A673 (cell line): ENCODE data around the gene YTHDF1. TPM values are rescaled to one million over a fixed set of nuclear protein-coding genes. Genes with fewer than 3 reads are reported as not detected.

ENCODE experiments used
- BruUV-seq: library from RNA; stranded (reverse); fragments of 400-500 nt; replicated peaks from 2 replicates; lab custom pipeline; 2021; lab: Mats Ljungman, UMichigan
- CTCF ChIA-PET: fragments of 300-600 bp; sonication (Branson Sonifier 250); formaldehyde crosslinking; loops from one replicate; lab custom pipeline; 2022; ENCODE audit warnings: antibody characterized with exemption; lab: Charles Lee
- POLR2A ChIA-PET: fragments of 300-600 bp; sonication (Branson Sonifier 250); formaldehyde crosslinking; loops from one replicate; lab custom pipeline; 2022; ENCODE audit warnings: antibody characterized with exemption; ENCODE audit not compliant: low non-redundant PET; lab: Charles Lee
- DNase-seq: peaks from one replicate; pipeline ENCODE4 v3.0.0-alpha.2; 2015; ENCODE audit warnings: low spot score
- H3K27ac ChIP-seq: fragments of 200-600 bp; sonication (generic); 2 replicates; pipeline ENCODE4 v1.5.1; 2016; ENCODE audit warnings: mixed run types, low read depth, mild to moderate bottlenecking, mixed read lengths, antibody characterized with exemption, low read length; ENCODE audit not compliant: poor library complexity, severe bottlenecking
- H3K27me3 ChIP-seq: fragments of 200-600 bp; sonication (generic); replicated peaks from 2 replicates; pipeline ENCODE4 v1.6.1; 2017; ENCODE audit warnings: mixed run types, low read depth, mild to moderate bottlenecking, mixed read lengths, antibody characterized with exemption, low read length; ENCODE audit not compliant: insufficient read depth, poor library complexity
- H3K36me3 ChIP-seq: fragments of 200-600 bp; sonication (generic); 2 replicates; pipeline ENCODE4 v1.6.1; 2016; ENCODE audit warnings: mixed run types, mild to moderate bottlenecking, mixed read lengths, antibody characterized with exemption, low read length; ENCODE audit not compliant: insufficient read depth, poor library complexity, severe bottlenecking
- H3K4me1 ChIP-seq: fragments of 200-600 bp; sonication (generic); 2 replicates; pipeline ENCODE4 v1.6.1; 2017; ENCODE audit warnings: mixed run types, mild to moderate bottlenecking, mixed read lengths, antibody characterized with exemption, low read length; ENCODE audit not compliant: insufficient read depth, poor library complexity, severe bottlenecking
- H3K4me3 ChIP-seq: fragments of 200-600 bp; sonication (generic); 2 replicates; pipeline ENCODE4 v1.5.1; 2016; ENCODE audit warnings: low read depth, mixed run types, mild to moderate bottlenecking, mixed read lengths, low read length; ENCODE audit not compliant: poor library complexity, severe bottlenecking
- H3K9me3 ChIP-seq: fragments of 200-600 bp; sonication (generic); 2 replicates; pipeline ENCODE4 v1.6.1; 2016; ENCODE audit warnings: mixed run types, low read depth, mild to moderate bottlenecking, mixed read lengths, antibody characterized with exemption, low read length; ENCODE audit not compliant: poor library complexity, severe bottlenecking
- CTCF ChIP-seq: fragments of 300-800, 200-600 bp; sonication (generic); conservative IDR thresholded peaks from 2 replicates; pipeline ENCODE4 v1.5.1; 2017; ENCODE audit warnings: low read depth, mild to moderate bottlenecking, antibody characterized with exemption, low read length, moderate library complexity, mixed read lengths
- EZH2 ChIP-seq: fragments of 200-600 bp; sonication (generic); IDR thresholded peaks from 2 replicates; pipeline ENCODE4 v1.6.1; 2017; ENCODE audit warnings: borderline replicate concordance, low read depth, mild to moderate bottlenecking, mixed read lengths, antibody characterized with exemption, low read length; ENCODE audit not compliant: poor library complexity, severe bottlenecking
- intact Hi-C: fragments of 100-400 bp; cut with micrococcal nuclease; formaldehyde crosslinking; loops from one replicate; pipeline ENCODE4 v1.10.0; 2022; ENCODE audit not compliant: unreplicated experiment
- total RNA-seq: library from RNA; stranded (reverse); gene quantifications from 2 replicates; pipeline ENCODE4 v1.2.3, GENCODE V29; 2021

YTHDF1 gene
- total RNA-seq, 1 experiment from 2014 or later = 52.4 TPM

DNA sequence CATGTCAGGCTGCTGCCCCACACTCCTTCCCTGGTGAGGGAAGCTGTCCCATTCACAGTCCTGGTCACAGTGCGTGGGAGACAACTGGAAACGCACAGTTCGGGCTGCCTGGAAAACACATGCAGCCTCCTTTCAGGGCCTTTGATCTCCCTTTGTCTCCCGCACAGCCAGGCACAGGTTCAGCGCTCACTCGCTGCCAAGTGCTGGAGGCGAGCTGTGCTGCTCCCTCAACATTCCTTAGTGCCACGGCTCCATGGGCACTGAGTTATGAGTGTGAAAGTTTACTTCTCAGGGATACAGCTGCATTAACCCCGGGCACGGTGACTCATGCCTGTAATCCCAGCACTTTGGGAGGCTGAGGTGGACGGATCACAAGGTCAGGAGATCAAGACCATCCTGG is 9.1 kb downstream of the YTHDF1 start:
- TF ChIP-seq EZH2 (no peak), CTCF (no peak)
- Histone ChIP-seq H3K27me3 (no peaks in the 10 kb centered on the region), H3K4me1 (no peaks in the 10 kb centered on the region), H3K9me3 (no peaks in the 10 kb centered on the region), H3K4me3 (no peak overlapping the region), H3K27ac (no peak overlapping the region), H3K36me3 (peaks cover 71% of the 10 kb centered on the region)
- BruUV-seq = no TSS peak
- POLR2A ChIA-PET = no interaction called here
- CTCF ChIA-PET = no interaction called here
- no peak for DNase-seq
- intact Hi-C loops = no loop called here

- TF ChIP-seq CTCF (no peak), EZH2 (no peak)
- Histone ChIP-seq H3K4me1 (no peaks in the 10 kb centered on the region), H3K27me3 (no peaks in the 10 kb centered on the region), H3K9me3 (no peaks in the 10 kb centered on the region), H3K36me3 (peaks cover 70% of the 10 kb centered on the region), H3K27ac (no peak overlapping the region), H3K4me3 (no peak overlapping the region)
- ChIA-PET CTCF (no interaction called here), POLR2A (no interaction called here)
- BruUV-seq = no TSS peak
- no peak for DNase-seq
- intact Hi-C loops = no loop called here
Measured at GRCh38 chr20:63205896-63206295, 10.0 kb downstream of the YTHDF1 start.

GRCh38 chr20:63204362-63204761 is 11.6 kb downstream of the YTHDF1 start:
- DNase-seq = no peak
- H3K4me3 ChIP-seq = no peak overlapping the region
- H3K4me1 ChIP-seq = no peaks in the 10 kb centered on the region
- no peak overlapping the region for H3K27ac ChIP-seq
- H3K36me3 ChIP-seq = peaks cover 62% of the 10 kb centered on the region
- no peaks in the 10 kb centered on the region for H3K27me3 ChIP-seq
- no peaks in the 10 kb centered on the region for H3K9me3 ChIP-seq
- CTCF ChIA-PET = no interaction called here
- no TSS peak for BruUV-seq
- TF ChIP-seq EZH2 (no peak), CTCF (no peak)
- intact Hi-C loops = no loop called here
- POLR2A ChIA-PET = no interaction called here
